WTC11 (cell line): ENCODE measurements around the gene MYL9.

ENCODE experiments used
- CBFB ChIP-seq: sonication (generic); formaldehyde crosslinking; IDR thresholded peaks from 2 replicates; pipeline ENCODE4 v1.8.1; 2022; ENCODE audit warnings: mild to moderate bottlenecking, low read depth, missing genetic modification reagents
- HMGXB4 ChIP-seq: sonication (generic); formaldehyde crosslinking; IDR thresholded peaks from 2 replicates; pipeline ENCODE4 v1.8.1; 2023; ENCODE audit warnings: mild to moderate bottlenecking, moderate library complexity, missing genetic modification reagents
- JUN ChIP-seq: sonication (generic); formaldehyde crosslinking; IDR thresholded peaks from 2 replicates; pipeline ENCODE4 v1.8.0; 2023; ENCODE audit warnings: mild to moderate bottlenecking, missing genetic modification reagents
- PRDM15 ChIP-seq: sonication (generic); formaldehyde crosslinking; IDR thresholded peaks from 2 replicates; pipeline ENCODE4 v1.8.0; 2022; ENCODE audit warnings: missing genetic modification reagents
- SMAD4 ChIP-seq: sonication (generic); formaldehyde crosslinking; IDR thresholded peaks from 2 replicates; pipeline ENCODE4 v1.8.0; 2022; ENCODE audit warnings: mild to moderate bottlenecking, missing genetic modification reagents
- ZNF281 ChIP-seq: sonication (generic); formaldehyde crosslinking; IDR thresholded peaks from 2 replicates; pipeline ENCODE4 v1.8.0; 2023; ENCODE audit warnings: mild to moderate bottlenecking, missing genetic modification reagents
- TF ChIP-seq, protein P1 (sequence below): sonication (generic); formaldehyde crosslinking; IDR thresholded peaks from 2 replicates; pipeline ENCODE4 v1.8.1; 2023; ENCODE audit warnings: mild to moderate bottlenecking, missing genetic modification reagents
- TF ChIP-seq, protein P2 (sequence below): fragments of 200-600 bp; IDR thresholded peaks from 2 replicates; pipeline ENCODE4 v1.8.0; 2022; ENCODE audit warnings: antibody characterized with exemption
- TF ChIP-seq, protein P3 (sequence below): fragments of 250-450 bp; sonication (Bioruptor Pico); IDR thresholded peaks from 2 replicates; pipeline ENCODE4 v1.9.0; 2021; ENCODE audit warnings: moderate library complexity, mild to moderate bottlenecking, inconsistent platforms, borderline replicate concordance

- TF ChIP-seq CBFB (CRISPR knock-in tag) (no peak), ZNF281 (CRISPR knock-in tag) (no peak), SMAD4 (CRISPR knock-in tag) (no peak), PRDM15 (CRISPR knock-in tag) (no peak), JUN (CRISPR knock-in tag) (no peak), HMGXB4 (no peak)
- TF ChIP-seq, protein P1, sequence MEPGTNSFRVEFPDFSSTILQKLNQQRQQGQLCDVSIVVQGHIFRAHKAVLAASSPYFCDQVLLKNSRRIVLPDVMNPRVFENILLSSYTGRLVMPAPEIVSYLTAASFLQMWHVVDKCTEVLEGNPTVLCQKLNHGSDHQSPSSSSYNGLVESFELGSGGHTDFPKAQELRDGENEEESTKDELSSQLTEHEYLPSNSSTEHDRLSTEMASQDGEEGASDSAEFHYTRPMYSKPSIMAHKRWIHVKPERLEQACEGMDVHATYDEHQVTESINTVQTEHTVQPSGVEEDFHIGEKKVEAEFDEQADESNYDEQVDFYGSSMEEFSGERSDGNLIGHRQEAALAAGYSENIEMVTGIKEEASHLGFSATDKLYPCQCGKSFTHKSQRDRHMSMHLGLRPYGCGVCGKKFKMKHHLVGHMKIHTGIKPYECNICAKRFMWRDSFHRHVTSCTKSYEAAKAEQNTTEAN (CRISPR knock-in tag) = no peak
- TF ChIP-seq, protein P2, sequence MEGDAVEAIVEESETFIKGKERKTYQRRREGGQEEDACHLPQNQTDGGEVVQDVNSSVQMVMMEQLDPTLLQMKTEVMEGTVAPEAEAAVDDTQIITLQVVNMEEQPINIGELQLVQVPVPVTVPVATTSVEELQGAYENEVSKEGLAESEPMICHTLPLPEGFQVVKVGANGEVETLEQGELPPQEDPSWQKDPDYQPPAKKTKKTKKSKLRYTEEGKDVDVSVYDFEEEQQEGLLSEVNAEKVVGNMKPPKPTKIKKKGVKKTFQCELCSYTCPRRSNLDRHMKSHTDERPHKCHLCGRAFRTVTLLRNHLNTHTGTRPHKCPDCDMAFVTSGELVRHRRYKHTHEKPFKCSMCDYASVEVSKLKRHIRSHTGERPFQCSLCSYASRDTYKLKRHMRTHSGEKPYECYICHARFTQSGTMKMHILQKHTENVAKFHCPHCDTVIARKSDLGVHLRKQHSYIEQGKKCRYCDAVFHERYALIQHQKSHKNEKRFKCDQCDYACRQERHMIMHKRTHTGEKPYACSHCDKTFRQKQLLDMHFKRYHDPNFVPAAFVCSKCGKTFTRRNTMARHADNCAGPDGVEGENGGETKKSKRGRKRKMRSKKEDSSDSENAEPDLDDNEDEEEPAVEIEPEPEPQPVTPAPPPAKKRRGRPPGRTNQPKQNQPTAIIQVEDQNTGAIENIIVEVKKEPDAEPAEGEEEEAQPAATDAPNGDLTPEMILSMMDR = no peak
- TF ChIP-seq, protein P3, sequence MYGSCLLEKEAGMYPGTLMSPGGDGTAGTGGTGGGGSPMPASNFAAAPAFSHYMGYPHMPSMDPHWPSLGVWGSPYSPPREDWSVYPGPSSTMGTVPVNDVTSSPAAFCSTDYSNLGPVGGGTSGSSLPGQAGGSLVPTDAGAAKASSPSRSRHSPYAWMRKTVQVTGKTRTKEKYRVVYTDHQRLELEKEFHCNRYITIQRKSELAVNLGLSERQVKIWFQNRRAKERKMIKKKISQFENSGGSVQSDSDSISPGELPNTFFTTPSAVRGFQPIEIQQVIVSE (CRISPR knock-in tag) = no peak
Observed at GRCh38 chr20:36593347-36593929, 52.1 kb downstream of the MYL9 start.
